HG03439 (cell line): ENCODE results near the gene SWAP70.
"Not testable (repeated sequence)": the region's sequence is repeated elsewhere in the genome, so short reads cannot be mapped to it uniquely, and the experiment has no call there.

Experiments
- ATAC-seq: cut with Tn5 transposase; IDR thresholded peaks from one replicate; pipeline ENCODE4 v1.9.1; 2021; ENCODE audit warnings: mild to moderate bottlenecking, moderate library complexity; ENCODE audit not compliant: unreplicated experiment

SWAP70 gene

DNA sequence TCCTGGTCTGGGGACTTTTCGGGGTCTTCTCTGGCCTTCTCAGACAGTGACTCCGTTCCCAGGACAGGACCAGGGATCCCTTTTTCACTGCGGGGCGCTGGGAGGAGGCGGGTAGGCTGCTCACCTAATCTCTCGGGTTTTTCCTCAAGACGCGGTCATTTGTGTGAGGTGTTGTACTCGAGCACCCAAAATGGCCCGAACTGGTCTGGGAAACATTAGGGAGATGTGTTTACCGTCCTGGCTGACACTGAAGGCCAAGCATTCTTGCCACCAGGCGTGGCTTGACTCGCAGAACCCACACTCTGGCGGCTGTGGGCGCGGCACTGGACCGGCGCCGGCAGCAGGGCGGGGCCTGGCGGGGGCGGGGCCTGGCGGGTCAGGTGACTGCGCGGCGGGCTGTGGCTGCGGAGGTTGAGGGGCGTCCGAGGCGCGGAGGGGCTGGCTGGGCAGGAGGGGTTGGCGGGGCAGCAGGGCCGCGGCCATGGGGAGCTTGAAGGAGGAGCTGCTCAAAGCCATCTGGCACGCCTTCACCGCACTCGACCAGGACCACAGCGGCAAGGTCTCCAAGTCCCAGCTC is at the start of gene SWAP70:
TSS of gene SWAP70 (plus strand) at position 379 of the 577 bp plus-strand sequence. CDS start at position 482, 103 bp downstream.
- peak; percentile 75 for ATAC-seq

- peak; percentile 43 for ATAC-seq
Measured at GRCh38 chr11:9615031-9615451, 48.8 kb upstream of the SWAP70 start.

DNA sequence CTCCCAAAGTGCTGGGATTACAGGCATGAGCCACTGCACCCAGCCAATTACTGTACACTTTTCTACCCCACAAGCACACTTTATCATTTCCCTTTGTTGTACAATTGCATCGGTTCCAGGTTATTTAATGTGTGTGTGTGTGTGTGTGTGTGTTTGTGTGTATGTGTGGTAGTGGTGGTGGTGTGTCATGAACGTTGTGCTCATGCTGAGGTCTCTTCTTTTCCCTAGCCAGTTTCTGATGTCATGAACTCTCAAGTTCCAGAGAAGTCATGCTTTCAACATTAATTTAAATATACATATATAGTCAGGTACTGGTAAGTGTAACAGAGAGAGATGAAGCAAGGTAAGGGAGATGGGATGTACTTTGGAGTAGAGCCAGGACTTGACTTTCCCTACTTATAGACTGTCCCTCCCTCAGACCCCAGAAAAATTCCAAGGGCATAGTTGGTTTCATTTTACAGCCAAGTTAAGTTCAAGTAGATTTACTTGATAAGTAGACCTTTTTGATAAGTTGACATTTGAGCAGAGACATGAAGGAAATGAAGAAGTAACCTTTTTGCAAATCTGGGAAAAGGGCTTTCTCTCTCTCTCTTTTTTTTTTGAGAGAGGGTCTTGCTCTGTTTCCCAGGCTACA is 47.7 kb upstream of the SWAP70 start:
- ATAC-seq = no peak

DNA sequence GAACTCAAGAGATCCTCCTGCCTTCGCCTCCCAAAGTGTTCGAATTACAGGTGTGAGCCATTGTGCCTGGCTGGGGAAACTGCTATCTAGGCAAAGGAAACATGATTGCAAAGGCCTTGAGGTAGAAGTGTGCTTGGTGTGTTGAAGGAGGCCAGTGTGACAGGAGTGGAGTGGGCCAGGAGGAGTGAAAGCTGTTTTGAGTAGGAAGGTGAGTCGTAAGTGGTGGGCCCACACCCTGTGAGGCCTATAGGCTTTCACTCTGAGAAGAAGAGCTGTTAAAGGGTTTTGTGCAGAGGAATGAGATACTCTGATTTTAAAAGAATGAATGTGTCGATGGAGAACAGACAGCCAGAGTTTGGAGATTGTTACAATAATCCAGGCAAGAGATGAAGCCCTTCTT is 47.0 kb upstream of the SWAP70 start:
- ATAC-seq = no peak

- no peak for ATAC-seq
Measured at GRCh38 chr11:9617940-9618339, 45.9 kb upstream of the SWAP70 start.

DNA sequence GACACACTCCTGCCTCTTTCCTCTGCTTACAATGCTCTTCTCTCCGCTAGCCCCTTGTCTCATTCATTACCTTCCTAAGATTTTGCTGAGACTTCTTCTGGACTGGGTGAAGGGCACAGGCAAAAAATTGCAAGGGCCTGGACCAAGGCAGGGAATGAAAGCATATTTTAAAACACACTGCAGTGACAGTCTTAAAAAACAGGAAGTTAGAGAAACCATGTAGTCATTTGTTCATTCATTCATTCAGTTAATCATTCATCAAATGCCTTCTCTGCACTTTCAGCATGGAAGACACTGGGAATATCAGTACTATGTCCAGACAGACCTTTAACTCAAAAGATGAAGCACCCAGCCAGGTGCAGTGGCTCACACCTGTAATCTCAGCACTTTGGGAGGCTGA is 44.9 kb upstream of the SWAP70 start:
- ATAC-seq = no peak

- no peak for ATAC-seq
Measured at GRCh38 chr11:9619971-9620370, 43.9 kb upstream of the SWAP70 start.

DNA sequence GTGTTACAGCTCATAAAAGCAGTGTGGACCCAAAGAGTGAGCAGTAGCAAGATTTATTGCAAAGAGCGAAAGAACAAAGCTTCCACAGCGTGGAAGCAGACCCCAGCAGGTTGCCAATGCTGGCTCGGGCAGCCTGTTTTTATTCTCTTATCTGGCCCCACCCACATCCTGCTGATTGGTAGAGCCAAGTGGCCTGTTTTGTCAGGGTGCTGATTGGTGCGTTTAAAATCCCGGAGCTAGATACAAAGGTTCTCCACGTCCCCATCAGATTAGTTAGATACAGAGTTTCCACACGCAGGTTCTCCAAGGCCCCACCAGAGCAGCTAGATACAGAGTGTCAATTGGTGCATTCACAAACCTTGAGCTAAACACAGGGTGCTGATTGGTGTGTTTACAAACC is 41.5 kb upstream of the SWAP70 start:
- not testable (repeated sequence) for ATAC-seq

DNA sequence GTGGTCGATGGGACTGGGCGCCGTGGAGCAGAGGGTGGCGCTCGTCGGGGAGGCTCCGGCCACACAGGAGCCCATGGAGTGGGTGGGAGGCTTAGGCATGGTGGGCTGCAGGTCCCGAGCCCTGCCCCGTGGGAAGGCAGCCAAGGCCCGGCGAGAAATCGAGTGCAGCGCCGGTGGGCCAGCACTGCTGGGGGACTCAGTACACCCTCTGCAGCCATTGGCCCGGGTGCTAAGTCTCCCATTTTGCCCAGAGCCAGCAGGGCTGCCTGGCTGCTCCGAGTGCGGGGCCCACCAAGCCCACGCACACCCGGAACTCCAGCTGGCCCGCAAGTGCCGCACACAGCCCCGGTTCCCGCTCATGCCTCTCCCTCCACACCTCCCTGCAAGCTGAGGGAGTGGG is 40.8 kb upstream of the SWAP70 start:
- not testable (repeated sequence) for ATAC-seq

- no peak for ATAC-seq
Measured at GRCh38 chr11:9624448-9624847, 39.4 kb upstream of the SWAP70 start.

GRCh38 chr11:9625162-9625561 is 38.7 kb upstream of the SWAP70 start:
- ATAC-seq = no peak

DNA sequence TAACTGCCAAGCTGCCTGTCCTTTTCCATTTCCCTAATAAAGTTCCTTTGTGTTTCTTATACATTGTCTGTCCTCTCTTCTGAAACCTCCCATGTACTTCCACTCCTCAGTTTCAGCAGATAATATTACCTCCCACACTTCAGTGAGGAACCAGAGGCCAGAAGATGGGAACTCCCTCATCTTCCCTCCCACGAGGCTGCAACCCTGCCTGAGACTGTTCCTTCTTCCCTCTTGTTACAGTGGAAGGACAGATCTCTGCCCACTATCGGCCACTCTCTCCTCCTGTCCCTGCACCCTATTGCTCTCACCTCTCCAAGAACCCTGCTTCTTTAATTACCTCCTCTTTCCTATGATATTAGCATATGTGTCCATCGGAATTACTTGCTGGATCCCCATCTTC is 38.1 kb upstream of the SWAP70 start:
- ATAC-seq = no peak

DNA sequence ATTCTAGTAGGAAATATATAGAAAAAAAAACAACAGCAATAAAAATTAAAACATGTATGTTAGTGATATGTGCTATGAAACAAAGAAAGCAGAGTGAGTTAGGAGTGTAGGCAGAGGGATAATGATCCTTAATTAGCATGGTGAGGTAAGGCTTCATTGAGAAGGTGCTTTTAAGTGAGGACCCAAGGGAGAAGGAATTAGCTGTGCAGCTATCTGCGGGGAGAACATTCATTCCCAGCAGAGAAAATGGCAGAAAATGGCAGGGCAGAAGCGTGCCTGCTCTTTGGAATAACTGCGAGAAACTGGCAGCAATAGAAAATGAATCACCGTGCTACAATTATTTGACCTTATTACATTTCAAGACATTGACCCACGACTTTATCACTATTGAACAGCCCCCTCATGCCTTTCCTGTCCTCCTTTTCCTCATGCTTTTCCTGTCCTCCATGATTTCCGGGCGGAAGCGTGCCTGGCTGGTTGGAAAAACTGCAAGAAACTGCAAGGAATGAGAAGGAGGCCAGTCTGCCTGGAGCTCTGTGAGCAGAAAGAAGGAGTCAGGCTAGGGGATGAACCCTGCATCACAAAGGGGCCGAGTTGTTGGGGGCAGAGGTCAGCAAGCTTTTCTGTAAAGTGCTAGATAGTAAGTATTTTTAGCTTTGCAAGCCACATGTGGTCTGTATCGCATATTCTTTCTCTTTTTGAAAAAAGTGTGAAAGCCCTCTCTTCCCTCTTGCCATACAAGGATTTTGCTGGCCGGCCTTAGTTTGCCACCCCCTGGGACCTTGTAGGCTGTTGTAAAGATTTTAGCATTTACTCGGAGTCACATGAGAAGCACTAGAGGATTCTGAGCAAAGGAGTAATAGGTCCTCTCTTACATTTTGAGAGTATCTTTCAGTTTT is 37.1 kb upstream of the SWAP70 start:
- no peak for ATAC-seq

- no peak for ATAC-seq
Measured at GRCh38 chr11:9629064-9629463, 34.8 kb upstream of the SWAP70 start.

GRCh38 chr11:9633679-9634078 is 30.2 kb upstream of the SWAP70 start:
- no peak for ATAC-seq

- no peak for ATAC-seq
Measured at GRCh38 chr11:9636691-9637090, 27.2 kb upstream of the SWAP70 start.

DNA sequence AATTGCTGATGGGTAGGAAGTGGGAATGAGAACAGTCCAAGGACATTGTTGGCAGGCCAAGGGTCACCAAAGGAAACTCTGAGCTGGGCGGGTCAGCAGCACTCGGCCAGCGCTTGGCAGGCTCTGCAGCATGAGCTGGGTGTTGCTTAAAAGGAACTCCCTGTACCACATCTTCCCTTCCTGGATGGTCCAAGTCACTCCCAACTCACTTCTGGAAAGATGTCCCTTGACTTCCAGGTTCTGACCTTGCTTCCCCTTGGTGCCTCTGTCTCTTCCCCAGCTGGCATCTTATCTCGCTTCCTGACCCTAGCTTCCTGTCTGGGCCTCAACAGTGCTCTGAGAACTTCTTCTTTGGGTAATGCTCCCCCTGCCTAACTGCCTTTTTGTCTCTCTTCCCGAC is 24.8 kb upstream of the SWAP70 start:
- no peak for ATAC-seq

- ATAC-seq = no peak
Measured at GRCh38 chr11:9639985-9640384, 23.9 kb upstream of the SWAP70 start.

GRCh38 chr11:9642894-9643293 is 21.0 kb upstream of the SWAP70 start:
- no peak for ATAC-seq

- ATAC-seq = no peak
Measured at GRCh38 chr11:9643751-9644150, 20.1 kb upstream of the SWAP70 start.

DNA sequence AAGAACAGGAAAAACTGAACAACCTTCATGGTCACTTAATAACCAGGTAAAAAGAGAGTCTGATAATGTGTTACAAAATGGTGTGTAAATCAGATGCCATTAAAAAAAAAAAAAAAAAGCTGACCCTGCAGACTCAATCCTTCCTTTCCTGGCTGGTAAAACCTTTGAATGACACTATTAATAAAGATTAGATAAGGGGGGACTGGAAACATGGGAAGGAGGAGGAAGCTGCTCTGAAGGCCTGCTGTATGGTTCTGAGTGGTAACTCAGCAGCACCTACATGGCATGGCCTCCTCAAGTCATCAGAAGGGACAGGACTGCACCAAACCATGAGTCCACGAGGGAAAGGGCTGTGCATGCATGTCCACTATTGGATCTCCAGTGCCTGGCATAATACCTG is 18.0 kb upstream of the SWAP70 start:
- no peak for ATAC-seq

- no peak for ATAC-seq
Measured at GRCh38 chr11:9646324-9646723, 17.6 kb upstream of the SWAP70 start.
